ENCODE results near the gene PAK5. TPM values are rescaled to one million over a fixed set of nuclear protein-coding genes. Genes with fewer than 3 reads are reported as not detected.

The PAK5 gene
- total RNA-seq, 1 experiment from 2014 or later: not detected

DNA sequence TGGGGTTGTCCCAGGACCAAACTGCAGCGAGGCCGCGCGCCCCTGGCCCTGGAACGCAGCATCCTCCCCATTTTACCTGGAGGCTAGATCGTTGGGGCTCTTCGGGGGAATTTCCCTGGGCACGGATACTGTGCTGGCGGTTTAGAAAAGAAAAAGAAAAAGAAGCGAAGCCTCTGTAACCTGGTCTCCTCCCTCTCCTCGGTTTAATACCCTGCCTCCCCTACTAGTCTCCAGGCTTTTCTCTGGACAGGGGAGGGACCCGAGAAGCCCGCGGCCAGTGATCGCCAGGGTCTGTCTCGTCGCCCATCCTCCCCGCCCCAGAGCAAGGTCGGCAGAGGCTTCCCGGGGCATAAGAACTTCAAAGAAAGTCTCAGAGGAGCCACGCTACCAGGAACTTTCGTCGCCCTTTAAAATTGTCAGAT is 330.6 kb downstream of the PAK5 start:
- H3K4me3 ChIP-seq (ENCODE audit: low read length): no peak overlapping the region
- H3K4me2 ChIP-seq (ENCODE audit: low read depth, low read length, poor library complexity, severe bottlenecking): no peak overlapping the region
- DNase-seq: no peak
- H3K9me2 ChIP-seq (replicated peaks; ENCODE audit: insufficient read depth, low read length): no peaks in the 10 kb centered on the region
- H4K20me1 ChIP-seq (ENCODE audit: insufficient read depth, low read depth, low read length): no peaks in the 10 kb centered on the region
- no peaks in the 10 kb centered on the region for H3K36me3 ChIP-seq (ENCODE audit: insufficient read depth, low read length)
- no peaks in the 10 kb centered on the region for H3K9me3 ChIP-seq (ENCODE audit: low read length)
- H3K27ac ChIP-seq (ENCODE audit: low read length): no peak overlapping the region
- no peak overlapping the region for H3K9ac ChIP-seq (ENCODE audit: low read length)
- no peaks in the 10 kb centered on the region for H3K27me3 ChIP-seq (ENCODE audit: low read length)
- no peaks in the 10 kb centered on the region for H3K79me2 ChIP-seq (ENCODE audit: low read length)
- no peaks in the 10 kb centered on the region for H3K4me1 ChIP-seq (ENCODE audit: low read length)
- no peak overlapping the region for H2AFZ ChIP-seq (ENCODE audit: low read length)

DNA sequence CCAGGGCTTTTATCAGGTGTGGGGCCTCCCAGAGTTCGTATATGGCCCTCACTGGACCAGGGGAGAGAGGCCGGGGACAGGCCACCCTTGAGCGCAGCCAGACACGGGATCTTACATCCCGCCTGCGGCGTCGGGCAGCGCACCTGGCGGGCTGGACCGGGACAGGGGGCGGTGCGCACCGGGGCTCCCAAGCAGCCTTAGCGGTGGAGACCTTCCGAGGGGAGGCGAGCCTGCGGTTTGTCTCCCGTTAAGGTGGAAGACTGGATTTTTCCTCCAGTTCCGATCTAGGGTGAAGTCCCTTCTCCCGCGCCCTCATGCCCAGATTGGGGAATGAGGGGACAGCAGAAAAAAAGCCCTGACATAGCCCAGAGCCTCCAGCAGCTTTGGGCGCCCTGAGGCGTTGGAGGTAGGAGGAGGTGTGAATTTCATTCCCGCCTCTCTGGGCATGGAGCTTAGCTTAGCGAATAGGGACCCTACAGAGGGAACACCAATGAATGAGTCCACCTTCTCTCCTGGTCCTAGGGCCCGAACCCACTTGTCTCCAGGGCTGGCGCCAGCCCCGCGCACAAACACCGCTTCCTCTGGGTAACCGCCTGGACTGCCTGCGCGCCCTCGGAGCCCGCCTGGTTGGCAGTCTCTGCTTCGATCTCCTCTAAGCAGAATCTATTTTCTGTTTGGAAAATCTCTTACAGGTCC is 331.2 kb downstream of the PAK5 start:
- Histone ChIP-seq H3K4me3 (ENCODE audit: low read length) (no peak overlapping the region), H4K20me1 (ENCODE audit: insufficient read depth, low read depth, low read length) (no peaks in the 10 kb centered on the region), H2AFZ (ENCODE audit: low read length) (no peak overlapping the region), H3K9me2 (replicated peaks; ENCODE audit: insufficient read depth, low read length) (no peaks in the 10 kb centered on the region), H3K4me2 (ENCODE audit: low read depth, low read length, poor library complexity, severe bottlenecking) (no peak overlapping the region), H3K4me1 (ENCODE audit: low read length) (no peaks in the 10 kb centered on the region), H3K9ac (ENCODE audit: low read length) (no peak overlapping the region), H3K9me3 (ENCODE audit: low read length) (no peaks in the 10 kb centered on the region), H3K27me3 (ENCODE audit: low read length) (no peaks in the 10 kb centered on the region), H3K36me3 (ENCODE audit: insufficient read depth, low read length) (no peaks in the 10 kb centered on the region), H3K27ac (ENCODE audit: low read length) (no peak overlapping the region), H3K79me2 (ENCODE audit: low read length) (no peaks in the 10 kb centered on the region)
- no peak for DNase-seq

DNA sequence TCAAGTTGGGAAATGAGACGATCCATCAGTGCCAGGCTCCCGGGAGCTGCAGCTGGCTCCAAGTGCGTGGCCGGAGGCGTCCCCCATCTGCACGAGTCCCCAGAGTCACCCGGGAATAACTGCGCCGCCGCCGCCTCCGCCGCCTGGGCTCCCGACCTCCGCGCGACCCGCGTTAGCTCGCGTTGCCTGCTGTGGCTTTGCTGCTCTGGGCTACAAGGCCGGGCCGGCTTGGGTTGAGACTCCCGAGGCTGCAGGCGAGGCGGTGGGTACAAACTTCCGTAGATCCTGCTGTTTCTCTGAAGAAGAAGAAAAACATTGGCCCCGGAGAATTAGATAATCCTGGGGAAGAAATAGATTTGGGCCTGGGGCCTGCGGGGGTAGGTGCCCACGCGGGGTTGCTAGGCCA is 331.9 kb downstream of the PAK5 start:
- H3K27ac ChIP-seq (ENCODE audit: low read length): no peak overlapping the region
- no peaks in the 10 kb centered on the region for H4K20me1 ChIP-seq (ENCODE audit: insufficient read depth, low read depth, low read length)
- H3K4me3 ChIP-seq (ENCODE audit: low read length): no peak overlapping the region
- H3K9me3 ChIP-seq (ENCODE audit: low read length): no peaks in the 10 kb centered on the region
- H3K36me3 ChIP-seq (ENCODE audit: insufficient read depth, low read length): no peaks in the 10 kb centered on the region
- H3K4me1 ChIP-seq (ENCODE audit: low read length): no peaks in the 10 kb centered on the region
- H2AFZ ChIP-seq (ENCODE audit: low read length): no peak overlapping the region
- no peaks in the 10 kb centered on the region for H3K79me2 ChIP-seq (ENCODE audit: low read length)
- no peak overlapping the region for H3K4me2 ChIP-seq (ENCODE audit: low read depth, low read length, poor library complexity, severe bottlenecking)
- H3K27me3 ChIP-seq (ENCODE audit: low read length): no peaks in the 10 kb centered on the region
- DNase-seq: no peak
- no peaks in the 10 kb centered on the region for H3K9me2 ChIP-seq (replicated peaks; ENCODE audit: insufficient read depth, low read length)
- H3K9ac ChIP-seq (ENCODE audit: low read length): no peak overlapping the region

DNA sequence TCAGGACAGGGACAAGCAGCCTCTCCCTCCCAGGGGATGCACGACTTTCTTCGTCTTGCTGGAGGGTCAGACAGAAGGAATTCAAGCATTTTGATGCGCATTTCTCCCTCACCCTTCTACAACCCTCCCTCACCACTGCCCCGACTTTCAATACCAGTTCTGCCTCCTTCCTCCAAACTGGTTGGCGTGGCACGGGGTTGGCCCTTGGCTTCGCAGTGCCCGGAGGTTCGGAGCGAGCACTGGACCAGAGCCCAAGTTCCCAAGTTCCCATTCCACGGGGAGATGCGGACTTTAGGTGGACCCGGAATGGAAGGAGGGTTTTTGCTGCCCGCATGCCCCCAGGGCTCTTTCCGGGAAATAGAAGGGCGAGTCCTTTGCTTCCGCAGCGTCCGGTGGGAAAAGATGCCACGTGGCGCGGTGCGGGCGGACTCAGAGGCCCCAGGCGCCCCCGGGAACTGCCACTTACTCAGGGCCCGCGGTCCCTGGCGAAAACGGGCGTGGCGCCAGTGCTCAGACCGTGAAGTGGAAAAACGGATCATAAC is 332.5 kb downstream of the PAK5 start:
- Histone ChIP-seq H3K4me2 (ENCODE audit: low read depth, low read length, poor library complexity, severe bottlenecking) (no peak overlapping the region), H3K4me3 (ENCODE audit: low read length) (no peak overlapping the region), H2AFZ (ENCODE audit: low read length) (no peak overlapping the region), H3K9me3 (ENCODE audit: low read length) (no peaks in the 10 kb centered on the region), H3K9me2 (replicated peaks; ENCODE audit: insufficient read depth, low read length) (no peaks in the 10 kb centered on the region), H3K9ac (ENCODE audit: low read length) (no peak overlapping the region), H4K20me1 (ENCODE audit: insufficient read depth, low read depth, low read length) (no peaks in the 10 kb centered on the region), H3K27me3 (ENCODE audit: low read length) (no peaks in the 10 kb centered on the region), H3K27ac (ENCODE audit: low read length) (no peak overlapping the region), H3K4me1 (ENCODE audit: low read length) (no peaks in the 10 kb centered on the region), H3K79me2 (ENCODE audit: low read length) (no peaks in the 10 kb centered on the region), H3K36me3 (ENCODE audit: insufficient read depth, low read length) (no peaks in the 10 kb centered on the region)
- no peak for DNase-seq

DNA sequence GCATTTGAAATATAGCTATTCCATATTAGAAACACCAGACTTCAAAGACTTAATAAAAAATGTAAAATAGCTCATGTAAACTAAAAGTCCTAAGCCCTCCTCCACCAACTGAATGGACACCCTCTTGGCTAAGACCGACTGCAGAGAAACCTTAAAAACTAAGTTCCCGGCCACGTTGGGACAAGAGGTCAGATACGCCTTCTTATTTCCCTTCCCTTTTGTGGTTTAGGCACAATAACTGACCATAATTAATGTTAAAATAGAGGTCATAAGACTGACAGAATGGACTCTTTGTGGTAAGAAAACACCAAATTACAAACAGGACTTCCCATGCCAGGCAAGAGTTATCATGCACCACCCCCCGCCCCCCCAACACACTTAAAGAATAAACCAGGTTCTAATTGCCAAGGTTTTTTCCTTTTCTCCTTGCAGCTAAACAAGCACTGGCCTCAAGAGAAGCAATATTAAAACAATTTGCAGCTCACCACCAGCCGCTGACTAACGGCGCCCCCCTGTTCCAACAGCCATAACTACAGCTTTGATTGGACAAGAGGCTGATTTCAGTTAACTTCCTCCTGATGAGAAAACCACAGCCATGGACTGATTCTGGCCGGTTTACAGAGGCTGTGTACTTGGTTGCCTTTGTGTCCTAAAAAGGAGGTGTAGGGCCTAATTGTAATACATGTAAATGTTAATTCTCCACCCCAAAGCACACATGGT is 335.2 kb downstream of the PAK5 start:
- H3K27ac ChIP-seq (ENCODE audit: low read length): no peak overlapping the region
- DNase-seq: peak; percentile 61
- no peaks in the 10 kb centered on the region for H3K9me2 ChIP-seq (replicated peaks; ENCODE audit: insufficient read depth, low read length)
- no peaks in the 10 kb centered on the region for H3K4me1 ChIP-seq (ENCODE audit: low read length)
- no peak overlapping the region for H2AFZ ChIP-seq (ENCODE audit: low read length)
- H3K9ac ChIP-seq (ENCODE audit: low read length): no peak overlapping the region
- no peak overlapping the region for H3K4me2 ChIP-seq (ENCODE audit: low read depth, low read length, poor library complexity, severe bottlenecking)
- H3K4me3 ChIP-seq (ENCODE audit: low read length): no peak overlapping the region
- H3K27me3 ChIP-seq (ENCODE audit: low read length): no peaks in the 10 kb centered on the region
- H3K36me3 ChIP-seq (ENCODE audit: insufficient read depth, low read length): no peaks in the 10 kb centered on the region
- no peaks in the 10 kb centered on the region for H3K79me2 ChIP-seq (ENCODE audit: low read length)
- H4K20me1 ChIP-seq (ENCODE audit: insufficient read depth, low read depth, low read length): no peaks in the 10 kb centered on the region
- H3K9me3 ChIP-seq (ENCODE audit: low read length): no peaks in the 10 kb centered on the region

GRCh38 chr20:9501473-9501872 is 337.4 kb downstream of the PAK5 start:
- Histone ChIP-seq H3K4me2 (ENCODE audit: low read depth, low read length, poor library complexity, severe bottlenecking) (no peak overlapping the region), H3K4me3 (ENCODE audit: low read length) (no peak overlapping the region), H4K20me1 (ENCODE audit: insufficient read depth, low read depth, low read length) (no peaks in the 10 kb centered on the region), H3K9me3 (ENCODE audit: low read length) (no peaks in the 10 kb centered on the region), H3K36me3 (ENCODE audit: insufficient read depth, low read length) (no peaks in the 10 kb centered on the region), H2AFZ (ENCODE audit: low read length) (no peak overlapping the region), H3K9ac (ENCODE audit: low read length) (no peak overlapping the region), H3K4me1 (ENCODE audit: low read length) (no peaks in the 10 kb centered on the region), H3K27ac (ENCODE audit: low read length) (no peak overlapping the region), H3K27me3 (ENCODE audit: low read length) (no peaks in the 10 kb centered on the region), H3K79me2 (ENCODE audit: low read length) (no peaks in the 10 kb centered on the region), H3K9me2 (replicated peaks; ENCODE audit: insufficient read depth, low read length) (no peaks in the 10 kb centered on the region)
- DNase-seq: no peak

DNA sequence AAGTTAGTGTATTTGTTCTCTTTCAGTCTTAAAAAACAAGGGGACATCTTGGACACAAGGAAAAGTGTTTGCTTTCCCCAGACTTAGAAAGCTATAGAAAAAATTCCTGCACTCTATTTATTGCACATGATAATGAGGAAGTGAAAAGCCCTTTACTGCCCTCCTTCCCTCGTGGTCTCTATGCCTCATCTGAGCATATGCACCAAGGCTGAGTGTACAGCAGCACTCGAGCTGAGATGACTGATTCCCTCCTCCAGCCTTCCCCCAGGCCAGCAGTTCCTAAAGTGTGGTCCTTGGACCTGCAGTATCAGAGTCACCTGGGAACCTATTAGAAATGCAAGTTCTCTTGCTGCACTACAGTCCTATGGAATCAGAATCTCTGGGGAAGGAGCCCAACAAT is 338.8 kb downstream of the PAK5 start:
- Histone ChIP-seq H4K20me1 (ENCODE audit: insufficient read depth, low read depth, low read length) (no peaks in the 10 kb centered on the region), H3K9me3 (ENCODE audit: low read length) (no peaks in the 10 kb centered on the region), H3K9ac (ENCODE audit: low read length) (no peak overlapping the region), H3K27ac (ENCODE audit: low read length) (no peak overlapping the region), H3K4me1 (ENCODE audit: low read length) (no peaks in the 10 kb centered on the region), H3K79me2 (ENCODE audit: low read length) (no peaks in the 10 kb centered on the region), H3K36me3 (ENCODE audit: insufficient read depth, low read length) (no peaks in the 10 kb centered on the region), H3K9me2 (replicated peaks; ENCODE audit: insufficient read depth, low read length) (no peaks in the 10 kb centered on the region), H3K4me3 (ENCODE audit: low read length) (no peak overlapping the region), H2AFZ (ENCODE audit: low read length) (no peak overlapping the region), H3K4me2 (ENCODE audit: low read depth, low read length, poor library complexity, severe bottlenecking) (no peak overlapping the region), H3K27me3 (ENCODE audit: low read length) (no peaks in the 10 kb centered on the region)
- no peak for DNase-seq

DNA sequence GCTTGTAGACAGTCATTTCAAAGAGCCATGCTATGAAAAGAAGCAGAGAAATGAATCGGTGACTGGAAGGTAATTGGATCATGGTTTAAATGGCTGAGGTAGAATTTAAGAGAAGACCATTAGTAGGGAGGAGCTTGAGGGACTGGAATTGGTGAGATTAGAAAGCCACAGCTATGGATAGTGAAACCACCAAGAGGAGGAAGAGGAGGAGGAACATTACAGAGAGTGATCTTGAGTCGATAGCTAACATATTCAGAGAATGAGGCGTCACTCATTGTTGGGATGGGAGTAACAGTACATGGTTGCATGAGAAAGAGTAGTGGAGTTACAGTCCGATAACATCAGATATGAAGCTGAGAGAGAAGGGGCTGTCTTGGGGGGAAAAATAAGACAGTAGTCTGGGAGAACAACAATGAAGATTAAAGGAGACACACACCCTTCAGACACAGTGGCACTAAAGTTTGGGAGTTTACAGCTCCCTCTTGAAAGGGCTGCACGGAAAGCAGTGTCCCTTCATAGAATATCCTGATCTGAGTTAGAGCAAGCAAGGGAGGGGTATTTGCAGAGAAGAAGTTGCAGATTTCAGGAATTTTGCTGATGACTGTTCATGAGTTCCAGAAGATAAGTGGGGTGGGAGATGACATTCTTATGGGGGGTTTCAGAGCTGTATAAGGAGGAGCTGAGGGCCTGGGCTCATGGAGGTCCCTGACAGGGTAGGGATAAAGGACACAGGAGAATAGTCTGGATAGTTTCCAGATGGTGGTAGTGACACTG is 339.6 kb downstream of the PAK5 start:
- Histone ChIP-seq H3K36me3 (ENCODE audit: insufficient read depth, low read length) (no peaks in the 10 kb centered on the region), H3K9me2 (replicated peaks; ENCODE audit: insufficient read depth, low read length) (no peaks in the 10 kb centered on the region), H3K9ac (ENCODE audit: low read length) (no peak overlapping the region), H2AFZ (ENCODE audit: low read length) (no peak overlapping the region), H4K20me1 (ENCODE audit: insufficient read depth, low read depth, low read length) (no peaks in the 10 kb centered on the region), H3K9me3 (ENCODE audit: low read length) (no peaks in the 10 kb centered on the region), H3K27ac (ENCODE audit: low read length) (no peak overlapping the region), H3K4me2 (ENCODE audit: low read depth, low read length, poor library complexity, severe bottlenecking) (no peak overlapping the region), H3K4me3 (ENCODE audit: low read length) (no peak overlapping the region), H3K79me2 (ENCODE audit: low read length) (no peaks in the 10 kb centered on the region), H3K27me3 (ENCODE audit: low read length) (no peaks in the 10 kb centered on the region; the same call in 1 of the 2 replicates), H3K4me1 (ENCODE audit: low read length) (no peaks in the 10 kb centered on the region)
- DNase-seq: no peak
